22Rv1 (cell line): ENCODE measurements around the gene LRRC27.

ENCODE experiments used
- CTCF ChIP-seq: fragments of 450-650 bp; IDR thresholded peaks from 2 replicates; pipeline ENCODE4 v1.5.1; 2017; ENCODE audit warnings: mild to moderate bottlenecking
- ZFX ChIP-seq: fragments of 450-650 bp; IDR thresholded peaks from 2 replicates; pipeline ENCODE4 v1.6.1; 2017; ENCODE audit warnings: antibody characterized with exemption, borderline replicate concordance

GRCh38 chr10:132290631-132291030 lies 41.4 kb upstream of the LRRC27 start:
- no peak for TF ChIP-seq CTCF
- no peak for TF ChIP-seq ZFX
